ENCODE measurements around the gene PEX14. TPM values are rescaled to one million over a fixed set of nuclear protein-coding genes. Genes with fewer than 3 reads are reported as not detected.

Gene PEX14
- total RNA-seq, 1 donor from 2014 or later = 19.2 TPM

- TF ChIP-seq CTCF (conservative IDR thresholded peaks at IDR 0.05; ENCODE audit: low read depth, low read length) = no peak
- no peak for DNase-seq (ENCODE audit: low read depth)
- H3K4me3 ChIP-seq (ENCODE audit: low read depth, low read length) = no peak overlapping the region
Measured at GRCh38 chr1:10635085-10635896, 160.5 kb downstream of the PEX14 start.

GRCh38 chr1:10635992-10636391, 161.2 kb downstream of the PEX14 start:
- TF ChIP-seq CTCF (conservative IDR thresholded peaks at IDR 0.05; ENCODE audit: low read depth, low read length) = no peak
- no peak overlapping the region for H3K4me3 ChIP-seq (ENCODE audit: low read depth, low read length)
- no peak for DNase-seq (ENCODE audit: low read depth)

GRCh38 chr1:10637400-10637799, 162.7 kb downstream of the PEX14 start:
- no peak overlapping the region for H3K4me3 ChIP-seq (ENCODE audit: low read depth, low read length)
- no peak for TF ChIP-seq CTCF (conservative IDR thresholded peaks at IDR 0.05; ENCODE audit: low read depth, low read length)
- DNase-seq (ENCODE audit: low read depth) = no peak

- TF ChIP-seq CTCF (conservative IDR thresholded peaks at IDR 0.05; ENCODE audit: low read depth, low read length) = no peak
- no peak overlapping the region for H3K4me3 ChIP-seq (ENCODE audit: low read depth, low read length)
- DNase-seq (ENCODE audit: low read depth) = no peak
Measured at GRCh38 chr1:10637834-10638558, 163.2 kb downstream of the PEX14 start.

GRCh38 chr1:10638559-10639005, 163.8 kb downstream of the PEX14 start:
- no peak for TF ChIP-seq CTCF (conservative IDR thresholded peaks at IDR 0.05; ENCODE audit: low read depth, low read length)
- no peak for DNase-seq (ENCODE audit: low read depth)
- no peak overlapping the region for H3K4me3 ChIP-seq (ENCODE audit: low read depth, low read length)

- H3K4me3 ChIP-seq (ENCODE audit: low read depth, low read length) = no peak overlapping the region
- no peak for TF ChIP-seq CTCF (conservative IDR thresholded peaks at IDR 0.05; ENCODE audit: low read depth, low read length)
- DNase-seq (ENCODE audit: low read depth) = no peak
Measured at GRCh38 chr1:10639011-10639774, 164.4 kb downstream of the PEX14 start.

Data from epithelial cell of proximal tubule (primary cell).